Right renal pelvis (tissue), 4 donors: ENCODE measurements around the gene ANXA8. TPM values are rescaled to one million over a fixed set of nuclear protein-coding genes. Genes with fewer than 3 reads are reported as not detected.

Source experiments
- DNase-seq, 4 donors: peaks; one replicate each; pipeline ENCODE4 v3.0.0-alpha.2; 2013; ENCODE audit warnings: low read depth in 4 of 4, low spot score in 3 of 4, missing footprints in 1 of 4
- polyA plus RNA-seq, 4 donors: library from polyadenylated mRNA; unstranded; fragments of 120-200 nt; gene quantifications; one replicate each; pipeline ENCODE4 v1.2.1, GENCODE V29; 2013; ENCODE audit not compliant: insufficient read length in 4 of 4

Gene ANXA8
- polyA plus RNA-seq, 4 donors, result 0.12 to 0.62 (median 0.40) TPM; not detected in 1

GRCh38 chr10:47449102-47449978 lies 34.6 kb downstream of the ANXA8 start:
- DNase-seq, result no peak

GRCh38 chr10:47447705-47448104 lies 36.2 kb downstream of the ANXA8 start:
- DNase-seq, result no peak

GRCh38 chr10:47447209-47447608 lies 36.7 kb downstream of the ANXA8 start:
- DNase-seq, result no peak

- no peak for DNase-seq
Measured at GRCh38 chr10:47445720-47446119, 38.2 kb downstream of the ANXA8 start.

GRCh38 chr10:47444047-47444446 lies 39.9 kb downstream of the ANXA8 start:
- DNase-seq, result no peak

- no peak for DNase-seq
Measured at GRCh38 chr10:47443145-47443544, 40.8 kb downstream of the ANXA8 start.

GRCh38 chr10:47442351-47442750 lies 41.6 kb downstream of the ANXA8 start:
- no peak for DNase-seq

- no peak for DNase-seq
Measured at GRCh38 chr10:47441938-47442337, 42.0 kb downstream of the ANXA8 start.

- no peak for DNase-seq
Measured at GRCh38 chr10:47440207-47440606, 43.7 kb downstream of the ANXA8 start.

- DNase-seq, result no peak
Measured at GRCh38 chr10:47438857-47439474, 44.9 kb downstream of the ANXA8 start.

GRCh38 chr10:47435081-47435480 lies 48.8 kb downstream of the ANXA8 start:
- no peak for DNase-seq

- no peak for DNase-seq
Measured at GRCh38 chr10:47425813-47426419, 58.0 kb downstream of the ANXA8 start.

GRCh38 chr10:47424231-47424630 lies 59.7 kb downstream of the ANXA8 start:
- no peak for DNase-seq

- DNase-seq, result no peak
Measured at GRCh38 chr10:47423476-47423875, 60.4 kb downstream of the ANXA8 start.

GRCh38 chr10:47421057-47421952 lies 62.6 kb downstream of the ANXA8 start:
- DNase-seq, result no peak

- DNase-seq, result no peak
Measured at GRCh38 chr10:47420305-47421056, 63.4 kb downstream of the ANXA8 start.

GRCh38 chr10:47419421-47419820 lies 64.5 kb downstream of the ANXA8 start:
- no peak for DNase-seq

- DNase-seq, result no peak
Measured at GRCh38 chr10:47418966-47419365, 64.9 kb downstream of the ANXA8 start.

GRCh38 chr10:47418321-47418720 lies 65.6 kb downstream of the ANXA8 start:
- DNase-seq, result no peak
